SH-SY5Y (cell line): Measurements from ENCODE around the gene GTF2I.

Source experiments
- GATA2 ChIP-seq: IDR thresholded peaks from 2 replicates; pipeline ENCODE4 v1.6.1; 2011; ENCODE audit warnings: mild to moderate bottlenecking, low read depth, low read length
- GATA3 ChIP-seq: IDR thresholded peaks from 2 replicates; pipeline ENCODE4 v1.6.1; 2011; ENCODE audit warnings: low read depth, mild to moderate bottlenecking, low read length, moderate library complexity

DNA sequence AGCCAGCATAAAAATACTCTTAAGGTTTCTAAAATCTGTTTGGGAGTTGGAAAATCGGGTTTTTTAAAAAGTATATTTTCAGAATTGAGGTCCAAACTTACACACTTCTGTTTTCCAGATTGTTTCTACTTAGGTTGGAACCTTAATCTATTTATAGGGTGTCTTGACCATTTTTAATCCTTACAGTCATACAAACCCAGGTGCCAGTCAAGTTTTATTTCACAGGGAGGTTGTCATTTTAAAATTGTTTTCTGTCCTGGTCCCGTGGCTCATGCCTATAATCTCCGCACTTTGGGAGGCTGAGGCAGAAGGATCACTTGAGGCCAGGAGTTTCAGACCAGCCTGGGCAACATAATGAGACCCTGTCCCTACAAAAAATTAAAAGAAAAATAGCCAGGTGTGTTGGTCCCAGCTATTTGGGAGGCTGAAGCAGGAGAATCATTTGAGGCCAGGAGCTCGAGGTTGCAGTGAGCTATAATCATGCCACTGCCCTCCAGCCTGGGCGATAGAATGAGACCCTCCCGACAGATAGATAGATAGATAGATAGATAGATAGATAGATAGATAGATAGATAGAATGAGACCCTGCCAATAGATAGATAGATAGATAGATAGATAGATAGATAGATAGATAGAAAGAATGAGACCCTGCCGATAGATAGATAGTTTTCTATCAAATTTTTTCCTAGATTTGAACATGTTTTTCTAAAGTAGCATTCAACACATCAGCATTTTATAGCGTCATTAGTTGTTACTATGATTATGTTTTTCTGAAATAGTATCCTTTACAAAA, 69.0 kb downstream of the GTF2I start:
- TF ChIP-seq GATA2 (no peak), GATA3 (no peak)
